HG02759 (cell line): ENCODE data around the gene SREBF2.

ENCODE experiments used
- ATAC-seq: cut with Tn5 transposase; IDR thresholded peaks from one replicate; pipeline ENCODE4 v1.9.1; 2021; ENCODE audit warnings: mild to moderate bottlenecking, moderate library complexity; ENCODE audit not compliant: unreplicated experiment

SREBF2 gene

GRCh38 chr22:41832553-41833368 is at the start of gene SREBF2:
TSS of gene SREBF2 (plus strand) at chr22:41833105. CDS start at chr22:41833271, 166 bp downstream.
- peak; percentile 87 for ATAC-seq

GRCh38 chr22:41787331-41787730 is 45.6 kb upstream of the SREBF2 start:
- no peak for ATAC-seq

- no peak for ATAC-seq
Measured at GRCh38 chr22:41793871-41794270, 39.0 kb upstream of the SREBF2 start.

GRCh38 chr22:41798736-41799135 is 34.2 kb upstream of the SREBF2 start:
- ATAC-seq: no peak

GRCh38 chr22:41799486-41800347 is 33.2 kb upstream of the SREBF2 start:
- ATAC-seq: peak; percentile 12

GRCh38 chr22:41800348-41801146 is 32.4 kb upstream of the SREBF2 start, which contains the start of gene CCDC134:
TSS of gene CCDC134 (plus strand) at chr22:41800679. CDS start at chr22:41808891, 8,212 bp downstream.
- ATAC-seq: peak; percentile 95

- ATAC-seq: no peak
Measured at GRCh38 chr22:41801147-41801819, 31.6 kb upstream of the SREBF2 start.

GRCh38 chr22:41801886-41802285 is 31.0 kb upstream of the SREBF2 start:
- no peak for ATAC-seq

GRCh38 chr22:41805639-41806038 is 27.3 kb upstream of the SREBF2 start:
- no peak for ATAC-seq

- ATAC-seq: no peak
Measured at GRCh38 chr22:41808400-41808799, 24.5 kb upstream of the SREBF2 start.

GRCh38 chr22:41810022-41810421 is 22.9 kb upstream of the SREBF2 start:
- ATAC-seq: no peak

GRCh38 chr22:41812805-41813545 is 19.9 kb upstream of the SREBF2 start:
- ATAC-seq: no peak

- no peak for ATAC-seq
Measured at GRCh38 chr22:41813726-41814410, 19.0 kb upstream of the SREBF2 start.

GRCh38 chr22:41815716-41816115 is 17.2 kb upstream of the SREBF2 start:
- ATAC-seq: no peak

GRCh38 chr22:41816241-41816640 is 16.7 kb upstream of the SREBF2 start:
- ATAC-seq: no peak

- no peak for ATAC-seq
Measured at GRCh38 chr22:41816871-41817270, 16.0 kb upstream of the SREBF2 start.

GRCh38 chr22:41818011-41818410 is 14.9 kb upstream of the SREBF2 start:
- no peak for ATAC-seq

GRCh38 chr22:41818596-41818995 is 14.3 kb upstream of the SREBF2 start:
- ATAC-seq: no peak

- no peak for ATAC-seq
Measured at GRCh38 chr22:41819257-41819656, 13.6 kb upstream of the SREBF2 start.
